BJ (cell line): Measurements from ENCODE around the gene LRIT2. TPM values are rescaled to one million over a fixed set of nuclear protein-coding genes. Genes with fewer than 3 reads are reported as not detected.

ENCODE experiments used
- CTCF ChIA-PET: fragments of 350-600 bp; formaldehyde crosslinking; extraction: SDS; loops from one replicate; lab custom pipeline; 2021; ENCODE audit warnings: antibody characterized with exemption, inconsistent platforms; lab: Yijun Ruan, JAX
- POLR2A ChIA-PET: fragments of 300-600 bp; sonication (Branson Sonifier 250); formaldehyde crosslinking; extraction: SDS; loops from one replicate; lab custom pipeline; 2021; ENCODE audit warnings: antibody characterized with exemption; lab: Charles Lee
- DNase-seq: peaks from one replicate; pipeline ENCODE4 v3.0.0-alpha.2; 2011; ENCODE audit warnings: low read depth
- H3K27me3 ChIP-seq: 2 replicates; pipeline ENCODE4 v1.6.0; 2011; ENCODE audit warnings: low read length; ENCODE audit not compliant: control insufficient read depth, insufficient read depth
- H3K36me3 ChIP-seq: 2 replicates; pipeline ENCODE4 v1.5.1; 2011; ENCODE audit warnings: low read length; ENCODE audit not compliant: control insufficient read depth, insufficient read depth
- H3K4me3 ChIP-seq: 2 replicates; pipeline ENCODE4 v1.5.1; 2011; ENCODE audit warnings: low read depth, mild to moderate bottlenecking, control low read depth, low read length
- polyA plus RNA-seq: library from polyadenylated mRNA; depleted of rRNA; stranded (reverse); fragments of >200 nt; gene quantifications from 2 replicates; pipeline ENCODE4 v1.2.3, GENCODE V29; 2011
- TF ChIP-seq, protein P1 (sequence below): IDR thresholded peaks from 2 replicates; pipeline ENCODE4 v1.5.1; 2011; ENCODE audit warnings: low read depth, mild to moderate bottlenecking, control low read depth, inconsistent platforms, low read length, moderate library complexity; ENCODE audit not compliant: insufficient read depth

Gene LRIT2
- polyA plus RNA-seq, 1 experiment: not detected

DNA sequence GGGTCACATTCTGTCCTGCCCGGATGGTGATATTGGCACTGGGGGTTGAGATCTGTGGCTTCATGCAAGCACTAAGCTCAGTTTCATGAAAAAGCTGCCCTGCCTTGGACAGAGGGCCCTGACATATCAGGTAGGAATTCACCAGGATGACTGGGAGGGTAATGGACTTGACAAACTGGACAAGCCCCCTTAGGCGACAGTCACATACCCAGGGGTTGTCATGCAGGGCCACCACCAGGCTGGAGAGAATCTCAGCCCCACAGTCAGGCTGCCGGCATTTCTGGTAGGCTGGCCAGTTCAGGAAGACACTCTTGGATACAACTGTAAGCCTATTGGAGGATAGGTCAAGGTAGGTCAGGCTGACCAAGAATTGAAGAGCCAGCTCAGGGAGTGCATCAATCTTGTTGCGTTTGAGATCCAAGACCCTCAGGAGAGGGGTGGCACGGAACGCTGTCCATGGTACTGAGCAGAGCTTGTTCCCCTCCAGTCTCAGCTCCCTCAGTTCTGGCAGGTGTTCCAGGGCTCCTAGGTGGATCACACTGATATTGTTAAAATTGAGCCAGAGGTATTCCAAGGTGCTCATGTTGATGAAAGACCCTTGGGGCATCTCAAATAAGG lies 824 bp downstream of the LRIT2 start:
- Histone ChIP-seq H3K4me3 (no peak overlapping the region), H3K27me3 (no peaks in the 10 kb centered on the region), H3K36me3 (no peaks in the 10 kb centered on the region)
- TF ChIP-seq, protein P1, sequence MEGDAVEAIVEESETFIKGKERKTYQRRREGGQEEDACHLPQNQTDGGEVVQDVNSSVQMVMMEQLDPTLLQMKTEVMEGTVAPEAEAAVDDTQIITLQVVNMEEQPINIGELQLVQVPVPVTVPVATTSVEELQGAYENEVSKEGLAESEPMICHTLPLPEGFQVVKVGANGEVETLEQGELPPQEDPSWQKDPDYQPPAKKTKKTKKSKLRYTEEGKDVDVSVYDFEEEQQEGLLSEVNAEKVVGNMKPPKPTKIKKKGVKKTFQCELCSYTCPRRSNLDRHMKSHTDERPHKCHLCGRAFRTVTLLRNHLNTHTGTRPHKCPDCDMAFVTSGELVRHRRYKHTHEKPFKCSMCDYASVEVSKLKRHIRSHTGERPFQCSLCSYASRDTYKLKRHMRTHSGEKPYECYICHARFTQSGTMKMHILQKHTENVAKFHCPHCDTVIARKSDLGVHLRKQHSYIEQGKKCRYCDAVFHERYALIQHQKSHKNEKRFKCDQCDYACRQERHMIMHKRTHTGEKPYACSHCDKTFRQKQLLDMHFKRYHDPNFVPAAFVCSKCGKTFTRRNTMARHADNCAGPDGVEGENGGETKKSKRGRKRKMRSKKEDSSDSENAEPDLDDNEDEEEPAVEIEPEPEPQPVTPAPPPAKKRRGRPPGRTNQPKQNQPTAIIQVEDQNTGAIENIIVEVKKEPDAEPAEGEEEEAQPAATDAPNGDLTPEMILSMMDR: no peak
- DNase-seq: no peak
- ChIA-PET POLR2A (no interaction called here), CTCF (no interaction called here)

DNA sequence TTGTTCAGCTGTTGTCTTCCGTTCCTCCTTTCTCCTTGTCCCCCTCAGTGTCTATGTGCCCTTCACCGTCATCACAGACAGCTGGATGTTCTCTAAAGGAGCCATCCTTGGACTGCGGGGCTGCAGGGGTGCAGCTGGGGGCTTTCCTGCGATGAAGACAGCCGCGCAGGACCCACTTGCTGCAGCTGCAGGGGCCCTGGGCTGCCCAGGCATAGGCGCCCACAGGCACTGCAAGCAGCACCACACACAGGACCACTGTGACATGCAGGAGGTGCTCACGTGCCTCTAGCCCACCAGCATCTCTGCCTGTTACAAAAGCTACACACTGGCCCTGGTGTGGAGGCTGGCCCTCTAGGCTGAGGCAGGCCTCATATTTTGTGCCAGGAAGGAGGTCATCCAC lies 3.4 kb downstream of the LRIT2 start:
- H3K27me3 ChIP-seq: no peaks in the 10 kb centered on the region
- no peaks in the 10 kb centered on the region for H3K36me3 ChIP-seq
- ChIA-PET POLR2A (no interaction called here), CTCF (no interaction called here)
- H3K4me3 ChIP-seq: no peak overlapping the region
- no peak for DNase-seq
- TF ChIP-seq, protein P1: no peak

DNA sequence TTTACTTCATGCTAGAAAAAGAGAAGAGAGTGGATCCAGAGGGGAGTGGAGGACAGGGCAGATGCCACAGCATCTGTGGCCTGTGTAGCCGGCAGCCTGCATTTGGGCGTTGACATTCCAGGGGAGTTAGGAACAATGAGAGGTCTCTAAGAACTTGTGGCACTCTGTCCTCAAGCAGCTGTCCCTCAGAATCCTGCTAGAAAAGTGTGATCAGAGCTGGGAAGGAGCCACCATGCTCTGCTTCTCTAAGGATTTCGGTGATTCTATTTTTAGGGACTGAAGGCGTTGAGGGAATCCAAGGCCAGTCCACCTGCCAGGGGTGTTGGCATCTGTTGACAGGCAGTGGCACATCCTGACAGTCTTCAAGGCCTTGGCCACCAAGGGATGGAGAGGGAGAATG lies 7.6 kb downstream of the LRIT2 start:
- ChIA-PET CTCF (interaction anchor here (1.3 kb wide), 1 partner anchor 10 kb away, joined by 3 read pairs; no protein-coding TSS in a partner anchor), POLR2A (no interaction called here)
- Histone ChIP-seq H3K27me3 (no peaks in the 10 kb centered on the region), H3K4me3 (no peak overlapping the region), H3K36me3 (no peaks in the 10 kb centered on the region)
- TF ChIP-seq, protein P1: no peak
- no peak for DNase-seq

GRCh38 chr10:84216834-84217233 lies 8.5 kb downstream of the LRIT2 start:
- no peaks in the 10 kb centered on the region for H3K36me3 ChIP-seq
- TF ChIP-seq, protein P1: no peak
- POLR2A ChIA-PET: no interaction called here
- no peak for DNase-seq
- no peak overlapping the region for H3K4me3 ChIP-seq
- CTCF ChIA-PET: interaction anchor here (1.3 kb wide), 1 partner anchor 9 kb away, joined by 3 read pairs; no protein-coding TSS in a partner anchor
- no peaks in the 10 kb centered on the region for H3K27me3 ChIP-seq

DNA sequence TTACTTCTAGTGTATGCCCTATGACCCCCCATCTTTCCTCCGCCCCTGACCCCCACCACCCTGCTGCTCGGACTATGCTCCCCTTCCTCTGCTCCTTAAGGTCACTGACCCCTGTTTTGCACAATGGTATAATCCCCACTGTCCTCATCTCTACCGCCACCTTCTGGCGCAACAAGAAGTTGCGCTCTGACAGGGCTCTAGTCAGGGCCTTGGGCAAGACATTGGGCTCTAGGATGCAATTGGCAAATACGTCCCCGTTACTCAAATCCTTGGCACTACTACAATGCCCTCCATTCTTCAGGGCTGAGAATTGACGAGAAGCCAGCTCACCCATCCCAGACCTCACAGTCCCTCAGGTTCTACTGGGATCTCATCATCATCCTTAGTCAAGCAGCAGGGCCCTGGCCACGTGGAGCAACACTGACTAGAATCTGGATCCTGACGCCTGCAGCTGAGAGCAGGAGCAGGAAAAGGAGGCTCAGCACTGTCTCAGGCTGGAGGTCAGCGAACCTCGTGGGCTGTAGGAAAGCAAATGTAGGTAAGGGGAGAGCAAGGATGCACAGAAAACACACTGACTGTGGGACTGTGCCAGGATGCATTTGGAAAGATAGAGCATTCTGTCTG lies 10.6 kb downstream of the LRIT2 start:
- POLR2A ChIA-PET: no interaction called here
- Histone ChIP-seq H3K4me3 (no peak overlapping the region), H3K27me3 (no peaks in the 10 kb centered on the region), H3K36me3 (no peaks in the 10 kb centered on the region)
- TF ChIP-seq, protein P1: peak; percentile 36
- CTCF ChIA-PET: interaction anchor here (0.7 to 1.5 kb wide), 4 partner anchors 10 to 51 kb away, joined by 3 to 4 read pairs (median 4); no protein-coding TSS in a partner anchor
- no peak for DNase-seq
